ENCODE measurements around the gene CCDC175.

Gene CCDC175

DNA sequence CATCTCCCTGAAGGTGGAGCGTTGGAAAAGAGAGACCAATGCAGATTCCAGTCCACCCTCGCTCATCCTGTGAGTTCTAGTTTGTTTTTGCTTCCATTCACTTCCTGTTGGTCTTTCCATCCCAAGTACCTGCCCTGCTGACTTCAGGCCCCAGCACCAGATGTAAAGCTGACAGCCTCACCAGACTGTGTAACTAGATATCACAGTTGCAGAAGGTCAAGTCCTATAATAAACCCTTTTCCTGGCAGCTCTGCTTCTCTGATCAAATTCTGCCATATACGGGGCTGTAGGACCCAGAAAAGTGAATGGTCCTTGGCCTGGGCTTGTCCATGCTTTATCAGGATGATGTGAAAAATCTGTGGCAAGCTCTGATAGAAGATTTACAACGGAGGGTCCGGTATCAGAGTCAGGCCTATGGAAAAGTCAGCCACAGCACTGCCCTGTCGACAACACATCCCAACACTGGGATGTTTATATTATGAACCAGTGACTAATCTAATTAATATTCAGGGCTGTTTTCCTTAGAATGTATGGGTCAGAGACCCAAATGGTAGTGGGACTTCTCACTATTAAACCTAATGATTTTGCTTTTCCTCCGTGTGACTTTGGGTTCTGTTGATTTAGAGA, 42.1 kb downstream of the CCDC175 start:
- no peaks in the 10 kb centered on the region for H3K27me3 ChIP-seq (ENCODE audit: control insufficient read depth, insufficient read depth, low read length)
- no peaks in the 10 kb centered on the region for H3K4me1 ChIP-seq (ENCODE audit: control insufficient read depth, insufficient read depth, low read length)
- H3K9ac ChIP-seq (ENCODE audit: low read length) = no peak overlapping the region
- H3K36me3 ChIP-seq (ENCODE audit: control insufficient read depth, insufficient read depth, low read length) = no peaks in the 10 kb centered on the region
- H3K4me3 ChIP-seq (ENCODE audit: low read length) = no peak overlapping the region
- H3K27ac ChIP-seq (ENCODE audit: low read depth, low read length) = no peak overlapping the region

DNA sequence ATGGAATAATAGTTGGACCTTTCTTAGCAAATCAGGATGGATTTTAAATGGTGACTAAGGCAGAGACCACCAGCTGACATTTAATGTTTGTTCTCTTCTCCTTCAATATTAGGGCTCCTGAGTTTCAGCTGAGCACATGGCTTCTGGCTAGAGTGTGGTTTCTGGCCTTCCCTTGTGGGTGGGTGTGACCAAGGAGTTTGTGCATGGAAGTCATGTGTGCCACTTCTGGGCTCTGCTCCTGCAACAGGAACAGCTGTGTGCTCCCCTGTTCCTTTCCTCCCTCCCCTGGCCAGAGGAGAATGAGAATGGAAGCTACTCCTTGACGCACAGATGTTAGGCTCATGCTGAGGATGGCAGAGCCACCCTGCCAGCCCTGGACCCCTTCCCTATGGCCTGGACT, 44.2 kb downstream of the CCDC175 start:
- no peak overlapping the region for H3K4me3 ChIP-seq (ENCODE audit: low read length)
- no peak overlapping the region for H3K27ac ChIP-seq (ENCODE audit: low read depth, low read length)

DNA sequence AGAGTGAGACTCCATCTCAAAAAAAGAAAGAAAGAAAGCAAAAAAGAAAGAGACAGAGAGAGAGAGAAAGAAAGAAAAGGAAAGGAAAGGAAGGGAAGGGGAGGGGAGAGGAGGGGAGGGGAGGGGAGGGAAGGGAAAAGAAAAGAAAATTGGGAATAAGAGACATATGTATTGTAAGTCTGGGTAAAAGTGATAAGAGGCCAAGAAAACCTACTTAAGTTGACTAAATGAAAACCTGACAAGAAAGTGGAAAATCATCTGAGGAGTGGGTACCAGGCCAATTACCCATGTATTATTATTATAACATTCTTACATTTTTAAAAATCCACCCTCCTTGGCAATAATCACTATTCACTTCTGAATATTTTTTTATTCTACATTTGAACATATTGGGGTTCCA, 46.3 kb downstream of the CCDC175 start:
- H3K27ac ChIP-seq (ENCODE audit: low read depth, low read length) = no peak overlapping the region

More for the DNA sequence above, 44.2 kb downstream of the CCDC175 start:
- Histone ChIP-seq H3K36me3 (ENCODE audit: control insufficient read depth, insufficient read depth, low read length) (no peaks in the 10 kb centered on the region), H3K4me1 (ENCODE audit: control insufficient read depth, insufficient read depth, low read length) (no peaks in the 10 kb centered on the region), H3K27me3 (ENCODE audit: control insufficient read depth, insufficient read depth, low read length) (no peaks in the 10 kb centered on the region), H3K9ac (ENCODE audit: low read length) (no peak overlapping the region)

DNA sequence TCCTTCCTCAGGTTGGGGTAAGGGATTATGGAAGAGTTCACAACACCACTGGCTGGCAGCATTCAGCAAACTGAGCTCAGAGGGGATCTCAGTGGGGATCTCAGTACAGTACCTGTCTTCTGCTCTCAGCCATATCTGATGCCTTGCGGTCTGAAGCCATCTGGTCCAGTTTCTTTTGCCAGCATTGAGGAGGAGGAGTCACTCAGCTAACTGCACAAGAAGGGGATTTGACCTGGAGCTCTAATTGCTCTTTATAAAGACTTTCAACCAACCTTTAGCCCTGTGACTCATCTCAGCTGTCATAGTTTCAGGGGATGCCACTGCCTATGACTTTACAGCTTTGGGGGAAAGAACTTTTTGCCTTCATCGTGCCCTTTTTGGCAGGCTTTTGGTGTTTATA, 47.4 kb downstream of the CCDC175 start:
- Histone ChIP-seq H3K27ac (ENCODE audit: low read depth, low read length) (no peak overlapping the region), H3K9ac (ENCODE audit: low read length) (no peak overlapping the region), H3K4me3 (ENCODE audit: low read length) (no peak overlapping the region)

More for the DNA sequence above, 46.3 kb downstream of the CCDC175 start:
- Histone ChIP-seq H3K9ac (ENCODE audit: low read length) (no peak overlapping the region), H3K4me1 (ENCODE audit: control insufficient read depth, insufficient read depth, low read length) (no peaks in the 10 kb centered on the region), H3K27me3 (ENCODE audit: control insufficient read depth, insufficient read depth, low read length) (no peaks in the 10 kb centered on the region), H3K4me3 (ENCODE audit: low read length) (no peak overlapping the region), H3K36me3 (ENCODE audit: control insufficient read depth, insufficient read depth, low read length) (no peaks in the 10 kb centered on the region)

DNA sequence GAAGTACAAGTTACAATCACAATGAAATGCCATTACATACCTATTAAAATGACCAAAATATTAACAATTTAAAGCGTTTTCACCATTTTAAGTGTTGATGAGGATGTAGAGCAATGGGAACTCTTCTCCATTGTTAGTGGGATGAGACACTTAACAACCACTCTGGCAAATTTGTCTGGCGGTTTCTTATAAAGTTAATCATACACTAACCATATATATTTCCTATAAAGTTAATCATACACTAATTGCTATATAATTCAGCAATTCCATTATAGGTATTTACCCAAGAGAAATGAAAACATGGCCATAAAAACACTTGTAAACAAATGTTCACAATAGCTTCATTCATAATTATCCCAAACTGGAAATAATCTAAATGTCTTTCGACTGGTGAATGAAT, 56.4 kb downstream of the CCDC175 start:
- Histone ChIP-seq H3K27me3 (ENCODE audit: control insufficient read depth, insufficient read depth, low read length) (no peaks in the 10 kb centered on the region), H3K4me1 (ENCODE audit: control insufficient read depth, insufficient read depth, low read length) (no peaks in the 10 kb centered on the region), H3K27ac (ENCODE audit: low read depth, low read length) (no peak overlapping the region), H3K4me3 (ENCODE audit: low read length) (no peak overlapping the region), H3K9ac (ENCODE audit: low read length) (no peak overlapping the region), H3K36me3 (ENCODE audit: control insufficient read depth, insufficient read depth, low read length) (no peaks in the 10 kb centered on the region)

More for the DNA sequence above, 47.4 kb downstream of the CCDC175 start:
- Histone ChIP-seq H3K27me3 (ENCODE audit: control insufficient read depth, insufficient read depth, low read length) (no peaks in the 10 kb centered on the region), H3K4me1 (ENCODE audit: control insufficient read depth, insufficient read depth, low read length) (no peaks in the 10 kb centered on the region), H3K36me3 (ENCODE audit: control insufficient read depth, insufficient read depth, low read length) (no peaks in the 10 kb centered on the region)

DNA sequence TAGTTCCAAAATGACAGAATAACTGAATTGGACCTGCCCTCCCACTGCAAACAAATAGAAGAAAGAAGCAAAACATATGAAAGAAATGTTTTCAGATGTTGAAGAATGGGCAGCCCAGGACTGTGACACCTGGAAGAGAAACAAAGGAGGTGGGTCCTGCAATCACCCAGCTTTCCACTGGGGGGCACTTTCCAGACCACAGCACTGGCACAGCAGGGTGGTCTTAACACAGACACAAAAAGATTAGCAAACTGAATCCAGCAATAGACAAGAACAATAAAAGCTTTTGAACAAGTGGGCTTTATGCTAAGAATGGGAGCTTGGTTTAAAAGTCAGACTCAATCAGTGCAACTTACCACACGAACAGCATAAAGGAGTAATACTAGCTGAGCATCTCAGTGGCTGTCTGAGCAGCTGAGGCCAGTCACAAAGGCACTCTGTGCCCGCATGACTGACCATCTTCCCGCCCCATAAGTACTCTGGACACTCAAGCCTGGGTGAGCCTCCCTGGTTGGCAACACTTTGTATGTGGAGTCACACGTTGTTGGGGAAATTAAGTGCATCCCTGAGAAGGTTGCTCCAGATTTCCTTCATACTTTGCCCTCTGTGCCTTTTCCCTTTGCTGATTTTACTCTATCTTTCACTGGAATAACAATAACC, 64.6 kb downstream of the CCDC175 start:
- no peaks in the 10 kb centered on the region for H3K4me1 ChIP-seq (ENCODE audit: control insufficient read depth, insufficient read depth, low read length)
- H3K36me3 ChIP-seq (ENCODE audit: control insufficient read depth, insufficient read depth, low read length) = no peaks in the 10 kb centered on the region
- no peak overlapping the region for H3K4me3 ChIP-seq (ENCODE audit: low read length)
- H3K27ac ChIP-seq (ENCODE audit: low read depth, low read length) = no peak overlapping the region
- no peak overlapping the region for H3K9ac ChIP-seq (ENCODE audit: low read length)
- no peaks in the 10 kb centered on the region for H3K27me3 ChIP-seq (ENCODE audit: control insufficient read depth, insufficient read depth, low read length)

DNA sequence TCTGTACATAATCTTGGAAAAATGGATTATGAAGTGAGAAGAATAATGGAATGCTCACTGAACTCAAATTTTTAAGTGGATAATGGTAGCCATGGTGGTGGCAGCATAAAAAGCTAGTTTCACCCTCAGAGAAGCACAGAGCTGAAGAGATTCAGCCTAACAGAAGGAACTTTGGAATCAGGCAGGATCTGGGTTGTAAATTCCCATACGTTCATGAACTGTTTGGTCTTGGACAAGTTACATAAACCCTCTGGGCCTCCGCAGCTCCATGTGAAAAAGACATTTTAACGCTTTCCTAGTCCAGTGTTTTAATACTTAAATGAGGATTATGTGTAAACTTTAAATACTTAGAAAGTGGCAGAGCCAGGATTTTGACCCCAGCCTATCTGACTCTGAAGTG, 65.6 kb downstream of the CCDC175 start:
- no peaks in the 10 kb centered on the region for H3K36me3 ChIP-seq (ENCODE audit: control insufficient read depth, insufficient read depth, low read length)
- no peak overlapping the region for H3K4me3 ChIP-seq (ENCODE audit: low read length)
- no peaks in the 10 kb centered on the region for H3K4me1 ChIP-seq (ENCODE audit: control insufficient read depth, insufficient read depth, low read length)
- H3K27me3 ChIP-seq (ENCODE audit: control insufficient read depth, insufficient read depth, low read length) = no peaks in the 10 kb centered on the region
- H3K27ac ChIP-seq (ENCODE audit: low read depth, low read length) = no peak overlapping the region
- H3K9ac ChIP-seq (ENCODE audit: low read length) = no peak overlapping the region

DNA sequence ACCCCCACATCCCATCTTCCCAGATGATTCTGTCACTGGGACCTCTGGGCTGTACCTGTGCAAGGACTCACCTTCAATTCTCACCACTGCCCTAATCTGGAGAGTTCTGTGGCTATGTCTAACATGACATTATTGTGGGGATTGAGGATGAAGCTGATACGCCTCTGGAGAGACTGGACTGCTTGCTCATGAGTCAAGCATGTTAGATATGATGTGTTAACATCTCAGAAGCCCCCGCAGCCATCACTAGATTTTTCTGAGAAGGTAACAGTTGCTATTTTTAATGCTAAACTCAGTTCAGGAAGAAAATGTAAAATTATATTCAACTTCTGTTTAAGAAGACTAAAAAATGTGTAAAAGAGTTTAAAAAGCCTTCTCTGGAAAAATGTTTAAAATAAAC, 66.6 kb downstream of the CCDC175 start:
- Histone ChIP-seq H3K4me3 (ENCODE audit: low read length) (no peak overlapping the region), H3K27me3 (ENCODE audit: control insufficient read depth, insufficient read depth, low read length) (no peaks in the 10 kb centered on the region), H3K4me1 (ENCODE audit: control insufficient read depth, insufficient read depth, low read length) (no peaks in the 10 kb centered on the region), H3K36me3 (ENCODE audit: control insufficient read depth, insufficient read depth, low read length) (no peaks in the 10 kb centered on the region), H3K27ac (ENCODE audit: low read depth, low read length) (no peak overlapping the region), H3K9ac (ENCODE audit: low read length) (no peak overlapping the region)

DNA sequence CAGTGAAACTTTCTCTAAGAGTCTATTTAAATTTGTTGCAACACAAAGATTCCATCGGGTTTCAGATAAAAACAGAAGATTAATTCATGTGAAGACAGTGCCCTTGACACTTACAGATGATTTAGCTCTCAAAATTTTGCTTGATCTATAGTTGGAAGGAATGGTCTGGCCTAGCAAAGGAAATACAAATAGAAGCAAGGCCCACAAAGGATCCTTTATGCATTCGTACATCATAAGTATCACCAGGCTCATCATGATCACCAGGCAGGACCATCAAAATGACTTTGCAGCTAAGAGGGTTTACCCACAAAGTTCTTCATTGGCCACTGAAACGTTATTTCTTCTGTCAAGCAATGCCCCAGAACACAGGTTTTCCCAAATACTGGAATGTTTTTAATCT, 67.5 kb downstream of the CCDC175 start:
- Histone ChIP-seq H3K36me3 (ENCODE audit: control insufficient read depth, insufficient read depth, low read length) (no peaks in the 10 kb centered on the region), H3K27me3 (ENCODE audit: control insufficient read depth, insufficient read depth, low read length) (no peaks in the 10 kb centered on the region), H3K4me3 (ENCODE audit: low read length) (no peak overlapping the region), H3K27ac (ENCODE audit: low read depth, low read length) (no peak overlapping the region), H3K9ac (ENCODE audit: low read length) (no peak overlapping the region), H3K4me1 (ENCODE audit: control insufficient read depth, insufficient read depth, low read length) (no peaks in the 10 kb centered on the region)

DNA sequence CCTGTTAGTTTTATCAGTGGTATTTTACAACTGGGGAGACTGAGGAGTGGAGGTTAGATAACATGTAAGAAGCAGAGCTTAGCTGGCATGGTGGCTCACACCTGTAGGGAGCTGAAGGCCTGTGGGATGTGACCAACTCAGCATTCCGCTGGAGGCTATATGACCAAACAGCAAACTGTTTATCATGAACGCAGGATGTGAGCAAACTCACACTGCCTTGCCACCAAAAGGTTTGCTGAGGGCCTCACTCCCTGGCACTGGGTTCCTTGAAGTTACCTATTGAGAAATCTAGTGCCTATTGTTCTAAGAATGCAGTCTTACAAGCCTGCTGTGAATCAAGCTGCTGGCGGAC, 68.9 kb downstream of the CCDC175 start:
- no peaks in the 10 kb centered on the region for H3K4me1 ChIP-seq (ENCODE audit: control insufficient read depth, insufficient read depth, low read length)
- H3K36me3 ChIP-seq (ENCODE audit: control insufficient read depth, insufficient read depth, low read length) = no peaks in the 10 kb centered on the region
- no peaks in the 10 kb centered on the region for H3K27me3 ChIP-seq (ENCODE audit: control insufficient read depth, insufficient read depth, low read length)
- H3K4me3 ChIP-seq (ENCODE audit: low read length) = no peak overlapping the region
- no peak overlapping the region for H3K27ac ChIP-seq (ENCODE audit: low read depth, low read length)
- no peak overlapping the region for H3K9ac ChIP-seq (ENCODE audit: low read length)

DNA sequence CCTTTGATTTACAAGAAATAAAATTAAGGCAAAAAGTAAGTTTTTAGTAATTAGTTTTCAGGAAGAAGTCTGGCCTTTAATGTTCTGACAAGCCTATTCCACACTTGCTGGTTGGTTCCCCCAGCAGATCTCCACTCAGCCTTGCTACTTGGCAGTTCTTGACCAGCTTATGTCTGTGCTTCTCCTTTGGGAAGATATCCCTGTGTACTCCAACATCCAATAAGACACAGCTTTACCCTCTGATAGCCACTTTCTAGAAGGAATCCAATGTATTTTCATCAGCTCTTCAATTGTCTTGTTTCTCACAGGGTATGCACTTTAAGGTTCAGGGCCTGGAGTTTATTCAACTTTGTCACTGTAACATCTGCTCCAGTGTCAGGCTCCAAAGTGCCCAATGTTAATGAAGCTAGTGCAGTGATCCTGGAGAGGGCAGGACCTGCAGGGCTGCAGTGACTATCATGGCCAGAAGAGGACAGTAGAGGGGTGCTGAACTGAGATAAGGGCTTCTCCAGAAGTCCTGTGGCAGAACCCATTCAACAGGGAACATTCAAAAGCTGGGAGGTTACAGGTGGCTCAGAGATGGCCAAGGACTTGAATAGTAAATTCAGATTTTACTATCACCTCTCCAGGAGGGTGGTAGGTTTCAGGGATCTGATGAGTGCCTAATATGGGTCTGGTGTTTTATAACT, 69.4 kb downstream of the CCDC175 start:
- no peak overlapping the region for H3K9ac ChIP-seq (ENCODE audit: low read length)
- H3K27ac ChIP-seq (ENCODE audit: low read depth, low read length) = no peak overlapping the region
- no peaks in the 10 kb centered on the region for H3K27me3 ChIP-seq (ENCODE audit: control insufficient read depth, insufficient read depth, low read length)

DNA sequence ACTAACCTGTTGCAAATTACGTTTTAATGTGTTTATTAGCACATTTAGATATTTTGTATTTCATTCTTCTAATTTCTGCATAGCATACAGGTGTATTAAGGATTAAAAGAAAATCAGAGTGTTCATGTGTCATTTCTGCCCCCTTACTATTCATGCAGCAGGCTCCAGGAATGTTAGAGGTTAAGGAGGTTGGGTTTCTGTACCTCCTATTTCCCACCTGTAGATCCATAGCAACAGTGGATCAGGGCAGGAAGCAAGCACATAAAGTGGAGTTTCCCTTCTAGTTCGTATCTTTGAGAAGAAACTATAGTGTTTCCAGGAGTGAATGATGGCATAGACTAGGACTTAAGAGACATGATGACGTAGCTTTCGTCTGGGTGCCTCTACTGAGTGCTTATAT, 73.4 kb downstream of the CCDC175 start:
- Histone ChIP-seq H3K4me3 (ENCODE audit: low read length) (no peak overlapping the region), H3K27me3 (ENCODE audit: control insufficient read depth, insufficient read depth, low read length) (no peaks in the 10 kb centered on the region), H3K9ac (ENCODE audit: low read length) (no peak overlapping the region), H3K36me3 (ENCODE audit: control insufficient read depth, insufficient read depth, low read length) (no peaks in the 10 kb centered on the region), H3K4me1 (ENCODE audit: control insufficient read depth, insufficient read depth, low read length) (no peaks in the 10 kb centered on the region), H3K27ac (ENCODE audit: low read depth, low read length) (no peak overlapping the region)

More for the DNA sequence above, 69.4 kb downstream of the CCDC175 start:
- Histone ChIP-seq H3K36me3 (ENCODE audit: control insufficient read depth, insufficient read depth, low read length) (no peaks in the 10 kb centered on the region), H3K4me3 (ENCODE audit: low read length) (no peak overlapping the region), H3K4me1 (ENCODE audit: control insufficient read depth, insufficient read depth, low read length) (no peaks in the 10 kb centered on the region)

DNA sequence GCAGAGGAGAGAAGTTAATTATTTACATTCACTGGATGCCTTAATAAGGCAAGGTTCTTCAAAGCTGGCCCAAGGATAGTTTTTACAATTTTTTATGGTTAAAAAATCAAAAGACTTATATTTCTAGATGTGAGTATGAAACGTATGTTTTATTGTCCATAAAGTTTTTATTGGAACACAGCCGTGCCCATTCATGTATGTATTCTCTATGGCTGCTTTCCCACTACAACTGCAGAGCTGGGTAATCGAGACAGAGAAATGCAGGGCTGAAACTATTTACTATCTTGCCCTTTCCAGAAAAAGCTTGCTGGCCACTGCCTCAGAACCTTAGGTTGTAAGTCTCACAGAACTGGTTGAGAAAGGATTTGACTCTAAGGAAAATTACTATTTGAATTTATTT, 75.9 kb downstream of the CCDC175 start:
- no peak overlapping the region for H3K27ac ChIP-seq (ENCODE audit: low read depth, low read length)
- H3K4me3 ChIP-seq (ENCODE audit: low read length) = no peak overlapping the region
- H3K36me3 ChIP-seq (ENCODE audit: control insufficient read depth, insufficient read depth, low read length) = no peaks in the 10 kb centered on the region
- H3K4me1 ChIP-seq (ENCODE audit: control insufficient read depth, insufficient read depth, low read length) = no peaks in the 10 kb centered on the region
- H3K27me3 ChIP-seq (ENCODE audit: control insufficient read depth, insufficient read depth, low read length) = no peaks in the 10 kb centered on the region
- H3K9ac ChIP-seq (ENCODE audit: low read length) = no peak overlapping the region
